Measurements from ENCODE around the gene SLC5A2. TPM values are rescaled to one million over a fixed set of nuclear protein-coding genes. Genes with fewer than 3 reads are reported as not detected.

SLC5A2 gene
- polyA plus RNA-seq, 2 of the 4 experiments (the other 2 are of a cell fraction): 0.09 to 0.46 TPM

DNA sequence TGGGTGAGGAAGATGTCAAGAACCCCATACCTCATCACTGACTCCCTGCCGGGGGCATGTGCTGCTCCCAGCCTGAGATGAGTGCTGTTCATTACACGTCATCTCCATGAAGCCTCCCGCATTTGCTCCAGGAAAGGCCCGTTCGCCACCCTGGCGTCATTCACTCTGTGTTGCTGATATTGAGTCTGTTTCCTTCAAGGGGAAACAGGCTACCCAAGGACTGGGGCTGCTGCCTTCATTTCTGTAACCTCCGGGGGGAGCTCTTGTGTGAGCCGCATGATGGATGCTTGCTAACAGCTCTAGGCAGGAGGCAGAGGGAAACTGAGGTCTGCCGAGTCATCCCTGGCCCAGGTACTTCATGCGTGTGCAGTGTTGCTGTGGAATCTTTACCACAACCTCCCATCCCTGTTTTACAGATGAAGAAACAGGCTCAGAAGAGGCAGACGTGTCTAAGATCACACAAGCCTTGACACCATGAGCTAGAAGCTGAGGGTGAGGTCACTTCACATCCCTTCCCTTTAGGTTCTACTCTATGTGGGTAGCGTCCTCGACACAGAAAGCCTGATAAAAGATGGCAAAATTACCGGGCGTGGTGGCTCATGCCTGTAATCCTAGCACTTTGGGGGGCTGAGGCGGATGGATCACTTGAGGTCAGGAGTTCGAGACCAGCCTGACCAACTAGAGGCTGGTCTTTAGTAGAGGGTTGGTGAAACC is 27.2 kb upstream of the SLC5A2 start (continued):
- TF ChIP-seq, protein P1, sequence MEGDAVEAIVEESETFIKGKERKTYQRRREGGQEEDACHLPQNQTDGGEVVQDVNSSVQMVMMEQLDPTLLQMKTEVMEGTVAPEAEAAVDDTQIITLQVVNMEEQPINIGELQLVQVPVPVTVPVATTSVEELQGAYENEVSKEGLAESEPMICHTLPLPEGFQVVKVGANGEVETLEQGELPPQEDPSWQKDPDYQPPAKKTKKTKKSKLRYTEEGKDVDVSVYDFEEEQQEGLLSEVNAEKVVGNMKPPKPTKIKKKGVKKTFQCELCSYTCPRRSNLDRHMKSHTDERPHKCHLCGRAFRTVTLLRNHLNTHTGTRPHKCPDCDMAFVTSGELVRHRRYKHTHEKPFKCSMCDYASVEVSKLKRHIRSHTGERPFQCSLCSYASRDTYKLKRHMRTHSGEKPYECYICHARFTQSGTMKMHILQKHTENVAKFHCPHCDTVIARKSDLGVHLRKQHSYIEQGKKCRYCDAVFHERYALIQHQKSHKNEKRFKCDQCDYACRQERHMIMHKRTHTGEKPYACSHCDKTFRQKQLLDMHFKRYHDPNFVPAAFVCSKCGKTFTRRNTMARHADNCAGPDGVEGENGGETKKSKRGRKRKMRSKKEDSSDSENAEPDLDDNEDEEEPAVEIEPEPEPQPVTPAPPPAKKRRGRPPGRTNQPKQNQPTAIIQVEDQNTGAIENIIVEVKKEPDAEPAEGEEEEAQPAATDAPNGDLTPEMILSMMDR (IDR thresholded peaks at IDR 0.05): peak; percentile 25; the same call in 1 of the 3 replicates
- TF ChIP-seq GATA3 (IDR thresholded peaks at IDR 0.05; ENCODE audit: borderline replicate concordance) (no peak), ZSCAN20 (CRISPR knock-in tag; IDR thresholded peaks at IDR 0.05) (no peak)

DNA sequence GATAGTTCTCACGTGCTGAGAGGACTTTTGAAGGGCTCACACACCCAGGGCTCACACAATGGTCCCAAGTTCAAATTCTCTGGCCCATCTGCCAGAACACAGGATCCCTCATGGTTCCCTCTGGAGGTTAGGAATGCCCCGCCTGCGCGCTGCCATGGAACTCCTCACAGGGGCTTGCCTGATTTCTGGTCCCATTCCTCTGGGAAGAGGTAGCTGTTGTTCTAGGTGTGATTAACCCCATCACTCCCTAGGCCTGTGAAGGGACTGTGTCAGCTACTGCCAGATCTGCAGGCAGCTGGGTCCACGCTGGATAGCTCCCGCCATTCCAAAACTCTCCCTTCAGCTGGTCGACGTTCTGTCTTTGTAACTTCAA is 25.9 kb upstream of the SLC5A2 start:
- Histone ChIP-seq H3K4me3 (no peak overlapping the region; the same call in 2 of the 3 replicates), H3K27ac (peak overlapping the region in 1 of 2 experiments; percentile 98; a peak in 2 of 6 replicates), H3K4me2 (peak overlapping the region; percentile 75), H3K4me1 (peaks cover 61% of the 10 kb centered on the region), H3K9me3 (no peaks in the 10 kb centered on the region)
- ATAC-seq: no peak
- FAIRE-seq: no peak
- no peak for TF ChIP-seq KDM1A (IDR thresholded peaks at IDR 0.05; ENCODE audit: low read depth)
- TF ChIP-seq, protein P2, sequence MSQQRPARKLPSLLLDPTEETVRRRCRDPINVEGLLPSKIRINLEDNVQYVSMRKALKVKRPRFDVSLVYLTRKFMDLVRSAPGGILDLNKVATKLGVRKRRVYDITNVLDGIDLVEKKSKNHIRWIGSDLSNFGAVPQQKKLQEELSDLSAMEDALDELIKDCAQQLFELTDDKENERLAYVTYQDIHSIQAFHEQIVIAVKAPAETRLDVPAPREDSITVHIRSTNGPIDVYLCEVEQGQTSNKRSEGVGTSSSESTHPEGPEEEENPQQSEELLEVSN (IDR thresholded peaks at IDR 0.05; ENCODE audit: borderline replicate concordance, low read depth): no peak
- 96% methylated on average over 8 of the region's 8 CpGs for WGBS (ENCODE audit: missing lambda C conversion rate)
- POLR2A ChIA-PET: interaction anchor here (1.4 to 4.0 kb wide), 3 partner anchors 256 to 340 kb away, joined by 3 to 16 read pairs (median 16); partner anchors contain the start of genes FUS and KAT8
- CTCF ChIA-PET: interaction anchor here (0.9 to 7.9 kb wide), 6 partner anchors 14 to 473 kb away, joined by 3 to 52 read pairs (median 4); partner anchors contain the start of genes PYCARD and ZNF843
- DNase-seq (ENCODE audit: low read depth in 1 of 2, low spot score in 1 of 2): no peak

DNA sequence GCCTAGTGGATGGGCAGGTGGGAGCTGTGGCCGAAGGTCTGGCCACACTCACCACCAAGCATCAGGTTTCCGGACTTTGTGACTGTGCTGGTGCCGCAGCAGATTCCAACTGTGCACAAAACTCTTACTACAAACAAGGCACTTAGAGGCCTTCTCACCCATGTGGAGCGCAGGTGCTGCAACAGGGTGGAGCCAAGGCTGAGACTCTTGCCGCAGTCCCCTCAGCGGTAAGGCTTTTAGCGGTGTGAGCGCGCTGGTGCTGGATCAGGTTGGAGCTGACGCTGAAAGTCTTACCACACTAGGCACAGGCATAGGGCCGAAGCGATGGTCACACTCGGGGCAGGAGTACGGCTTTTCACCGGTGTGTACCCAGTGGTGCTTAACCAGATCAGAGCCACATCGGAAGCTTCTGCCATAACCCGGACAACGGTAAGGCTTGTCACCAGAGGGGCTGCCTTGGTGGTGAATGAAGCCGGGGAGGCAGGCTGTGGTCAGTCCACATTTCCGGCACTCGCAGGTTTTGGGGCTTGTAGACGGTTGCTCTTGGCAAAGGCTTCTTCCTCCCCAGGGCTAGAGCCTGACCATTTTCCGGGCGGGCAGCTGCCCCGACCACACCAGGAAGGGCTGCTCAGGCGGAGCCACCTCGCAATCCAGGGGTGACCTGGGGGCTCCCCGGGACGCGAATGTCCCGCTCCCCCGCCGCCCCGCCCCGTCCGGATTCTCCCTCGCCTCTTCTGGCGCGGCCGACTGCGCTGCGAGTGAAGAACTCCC is 24.7 kb upstream of the SLC5A2 start:
- FAIRE-seq (no peak), ATAC-seq (peak; percentile 16 to 39), DNase-seq (ENCODE audit: low read depth in 1 of 2, low spot score in 1 of 2) (peak; percentile 41 to 60)
- Histone ChIP-seq H3K4me1 (peaks cover 48% of the 10 kb centered on the region), H3K4me2 (peak overlapping the region; percentile 75), H3K9me3 (no peaks in the 10 kb centered on the region), H3K27ac (peak overlapping the region; percentile 98 to 99), H3K4me3 (peak overlapping the region; percentile 87)
- ChIA-PET POLR2A (interaction anchor here (0.5 to 4.0 kb wide), 15 partner anchors 10 to 461 kb away, joined by 3 to 18 read pairs (median 7); partner anchors contain the start of genes FUS, KAT8, RUSF1 and ZNF267), CTCF (interaction anchor here (0.9 to 7.9 kb wide), 13 partner anchors 10 to 474 kb away, joined by 3 to 52 read pairs (median 4); partner anchors contain the start of genes TGFB1I1, ZNF267 and ZNF843)
- TF ChIP-seq RCOR1 (IDR thresholded peaks at IDR 0.05; ENCODE audit: low read depth, low read length) (no peak), ZNF302 (CRISPR knock-in tag; IDR thresholded peaks at IDR 0.05) (no peak), POLR2A (IDR thresholded peaks at IDR 0.05; ENCODE audit: low read length) (0 out of 2 replicates have a peak, but pooled peaks have one; percentile 10), MYC (IDR thresholded peaks at IDR 0.05; ENCODE audit: borderline replicate concordance, low read length) (0 out of 2 replicates have a peak, but pooled peaks have one; percentile 3), EHMT2 (IDR thresholded peaks at IDR 0.05; ENCODE audit: low read depth) (no peak)
- TF ChIP-seq, protein P3, sequence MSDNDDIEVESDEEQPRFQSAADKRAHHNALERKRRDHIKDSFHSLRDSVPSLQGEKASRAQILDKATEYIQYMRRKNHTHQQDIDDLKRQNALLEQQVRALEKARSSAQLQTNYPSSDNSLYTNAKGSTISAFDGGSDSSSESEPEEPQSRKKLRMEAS (IDR thresholded peaks at IDR 0.05): peak; percentile 47; the same call in 1 of the 2 replicates
- TF ChIP-seq, protein P4, sequence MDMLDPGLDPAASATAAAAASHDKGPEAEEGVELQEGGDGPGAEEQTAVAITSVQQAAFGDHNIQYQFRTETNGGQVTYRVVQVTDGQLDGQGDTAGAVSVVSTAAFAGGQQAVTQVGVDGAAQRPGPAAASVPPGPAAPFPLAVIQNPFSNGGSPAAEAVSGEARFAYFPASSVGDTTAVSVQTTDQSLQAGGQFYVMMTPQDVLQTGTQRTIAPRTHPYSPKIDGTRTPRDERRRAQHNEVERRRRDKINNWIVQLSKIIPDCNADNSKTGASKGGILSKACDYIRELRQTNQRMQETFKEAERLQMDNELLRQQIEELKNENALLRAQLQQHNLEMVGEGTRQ (IDR thresholded peaks at IDR 0.05): no peak
- 2% methylated on average over 16 of the region's 42 CpGs for WGBS (ENCODE audit: missing lambda C conversion rate)
